GM21723 (cell line): Measurements from ENCODE around the gene MRC2.
"Not testable (repeated sequence)": the region's sequence is repeated elsewhere in the genome, so short reads cannot be mapped to it uniquely, and the experiment has no call there.

Experiments used
- ATAC-seq: cut with Tn5 transposase; IDR thresholded peaks from one replicate; pipeline ENCODE4 v1.9.1; 2021; ENCODE audit warnings: mild to moderate bottlenecking, moderate library complexity; ENCODE audit not compliant: unreplicated experiment

Gene MRC2

GRCh38 chr17:62627219-62627903 lies at the start of gene MRC2:
MRC2 (plus strand) TSS chr17:62627670; CDS start chr17:62627803, 133 bp downstream.
- ATAC-seq: peak; percentile 47

DNA sequence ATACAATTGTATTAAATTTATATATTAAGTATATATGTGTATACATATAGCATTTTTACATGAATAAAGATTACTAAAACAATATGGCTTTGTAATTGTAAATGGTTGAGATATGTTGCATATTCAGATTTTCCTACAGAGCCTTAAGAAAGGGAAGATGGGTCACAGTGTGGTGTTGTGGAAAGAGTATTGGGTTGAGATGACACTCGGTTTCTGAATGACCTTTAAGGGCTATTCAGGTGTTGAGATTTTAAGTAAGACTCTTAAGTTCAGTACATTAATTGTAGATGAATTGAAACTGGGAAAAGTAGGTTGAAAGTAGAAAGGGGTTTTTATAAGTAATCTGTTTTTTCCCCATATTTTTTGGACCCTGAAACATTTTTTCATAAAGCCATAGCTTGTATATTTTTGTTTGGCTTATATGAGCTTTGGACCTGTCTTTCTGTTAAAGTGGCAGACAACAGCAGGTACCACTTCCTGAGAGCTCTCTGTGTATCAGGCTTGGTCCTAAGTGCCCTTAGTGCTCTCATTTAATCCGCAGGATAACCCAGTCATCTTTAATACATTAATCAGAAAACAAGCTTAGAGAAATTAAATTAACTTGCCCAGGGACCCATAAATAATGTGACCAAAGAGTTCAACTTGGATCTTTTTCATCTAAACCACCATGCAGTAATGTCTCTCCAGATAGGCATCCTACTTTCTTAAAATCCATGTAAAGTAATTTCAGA lies 48.5 kb upstream of the MRC2 start:
- ATAC-seq: no peak

DNA sequence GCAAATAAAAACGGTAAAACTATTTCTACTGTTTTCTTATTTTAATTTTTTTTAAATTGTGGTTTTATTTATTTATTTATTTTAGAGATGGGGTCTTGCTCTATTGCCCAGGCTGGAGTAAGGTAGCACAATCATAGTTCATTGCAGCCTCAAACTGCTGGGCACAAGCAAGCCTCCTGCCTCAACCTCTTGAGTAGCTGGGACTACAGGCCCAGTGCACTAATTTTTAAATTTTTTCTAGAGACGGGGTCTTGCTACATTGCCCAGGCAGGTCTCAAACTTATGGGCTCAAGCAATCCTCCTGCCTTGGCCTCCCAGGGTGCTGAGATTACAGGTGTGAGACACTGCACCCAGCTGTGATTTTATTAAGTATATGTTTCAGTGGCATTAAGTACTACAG lies 46.5 kb upstream of the MRC2 start:
- ATAC-seq: no peak

GRCh38 chr17:62581764-62582163 lies 45.7 kb upstream of the MRC2 start:
- ATAC-seq: no peak

- no peak for ATAC-seq
Observed at GRCh38 chr17:62587554-62587953, 39.9 kb upstream of the MRC2 start.

DNA sequence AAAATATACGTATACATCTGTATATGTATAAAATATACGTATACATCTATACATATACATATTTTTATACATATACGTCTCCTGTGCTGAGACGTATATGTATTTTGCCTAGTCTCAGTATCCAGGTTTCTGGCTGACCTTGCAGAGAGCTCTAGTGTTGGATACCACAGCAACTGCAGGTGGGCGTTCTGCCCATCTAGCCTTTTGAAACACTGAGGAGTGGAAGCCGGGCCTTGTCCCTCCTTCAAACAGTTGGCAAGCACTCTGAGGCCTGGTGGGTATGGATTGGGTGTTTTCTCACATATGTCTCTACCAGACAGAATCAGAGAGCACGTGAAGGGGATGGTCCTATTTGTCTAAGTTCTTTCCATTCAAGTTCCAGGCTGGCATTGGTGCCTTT lies 39.4 kb upstream of the MRC2 start:
- ATAC-seq: no peak

GRCh38 chr17:62591333-62591732 lies 36.1 kb upstream of the MRC2 start:
- no peak for ATAC-seq

GRCh38 chr17:62591822-62592221 lies 35.6 kb upstream of the MRC2 start:
- not testable (repeated sequence) for ATAC-seq

- ATAC-seq: no peak
Observed at GRCh38 chr17:62592341-62593099, 35.0 kb upstream of the MRC2 start.

- no peak for ATAC-seq
Observed at GRCh38 chr17:62595484-62595883, 32.0 kb upstream of the MRC2 start.

- no peak for ATAC-seq
Observed at GRCh38 chr17:62596662-62597061, 30.8 kb upstream of the MRC2 start.

GRCh38 chr17:62597150-62597549 lies 30.3 kb upstream of the MRC2 start:
- no peak for ATAC-seq

GRCh38 chr17:62597920-62598319 lies 29.6 kb upstream of the MRC2 start:
- no peak for ATAC-seq

- no peak for ATAC-seq
Observed at GRCh38 chr17:62599964-62600657, 27.4 kb upstream of the MRC2 start.

GRCh38 chr17:62600805-62601204 lies 26.7 kb upstream of the MRC2 start:
- ATAC-seq: no peak

GRCh38 chr17:62601471-62601870 lies 26.0 kb upstream of the MRC2 start:
- no peak for ATAC-seq

- ATAC-seq: not testable (repeated sequence)
Observed at GRCh38 chr17:62603783-62604182, 23.7 kb upstream of the MRC2 start.

GRCh38 chr17:62605588-62605987 lies 21.9 kb upstream of the MRC2 start:
- no peak for ATAC-seq

GRCh38 chr17:62611292-62611691 lies 16.2 kb upstream of the MRC2 start:
- peak; percentile 84 for ATAC-seq

DNA sequence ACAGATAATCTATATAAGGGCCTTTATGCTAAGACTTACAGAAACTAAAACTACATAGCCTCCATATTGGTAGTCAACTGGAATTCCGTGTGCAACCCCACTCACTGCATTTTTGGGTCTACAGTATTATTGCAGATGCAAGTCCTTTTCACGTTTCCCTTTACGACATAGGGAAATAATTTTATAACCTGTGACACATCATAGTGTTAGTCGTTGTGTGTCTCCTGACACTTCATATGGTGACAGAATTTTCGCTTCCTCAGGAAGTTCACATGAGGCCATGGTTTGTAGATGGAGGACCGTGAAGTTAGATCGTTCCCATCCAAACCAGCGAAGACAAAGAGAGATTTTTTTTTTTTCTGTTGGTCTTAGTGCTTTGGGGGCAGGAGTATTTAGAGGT lies 15.7 kb upstream of the MRC2 start:
- ATAC-seq: peak; percentile 49

DNA sequence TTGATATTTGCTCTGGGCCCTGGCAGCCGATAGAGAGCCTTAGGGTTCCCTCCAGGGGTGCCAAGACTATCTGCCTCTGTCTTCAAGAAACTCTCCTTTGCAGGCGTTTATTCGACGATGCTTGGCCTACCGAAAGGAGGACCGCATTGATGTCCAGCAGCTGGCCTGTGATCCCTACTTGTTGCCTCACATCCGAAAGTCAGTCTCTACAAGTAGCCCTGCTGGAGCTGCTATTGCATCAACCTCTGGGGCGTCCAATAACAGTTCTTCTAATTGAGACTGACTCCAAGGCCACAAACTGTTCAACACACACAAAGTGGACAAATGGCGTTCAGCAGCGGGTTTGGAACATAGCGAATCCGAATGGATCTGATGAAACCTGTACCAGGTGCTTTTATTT lies 15.2 kb upstream of the MRC2 start:
- ATAC-seq: not testable (repeated sequence)
